AG10803 (cell line): ENCODE measurements around the gene SHC4.

Experiments
- DNase-seq: peaks from one replicate; pipeline ENCODE4 v3.0.0; 2010; ENCODE audit warnings: low read depth
- H3K4me3 ChIP-seq: 2 replicates; pipeline ENCODE4 v1.5.1; 2011; ENCODE audit warnings: mild to moderate bottlenecking, low read length, control low read depth
- TF ChIP-seq, protein P1 (sequence below): conservative IDR thresholded peaks from 2 replicates; pipeline ENCODE4 v1.5.1; 2011; ENCODE audit warnings: mild to moderate bottlenecking, low read length, control low read depth, inconsistent platforms

SHC4 gene

GRCh38 chr15:48850648-48851047, 113.1 kb downstream of the SHC4 start:
- TF ChIP-seq, protein P1, sequence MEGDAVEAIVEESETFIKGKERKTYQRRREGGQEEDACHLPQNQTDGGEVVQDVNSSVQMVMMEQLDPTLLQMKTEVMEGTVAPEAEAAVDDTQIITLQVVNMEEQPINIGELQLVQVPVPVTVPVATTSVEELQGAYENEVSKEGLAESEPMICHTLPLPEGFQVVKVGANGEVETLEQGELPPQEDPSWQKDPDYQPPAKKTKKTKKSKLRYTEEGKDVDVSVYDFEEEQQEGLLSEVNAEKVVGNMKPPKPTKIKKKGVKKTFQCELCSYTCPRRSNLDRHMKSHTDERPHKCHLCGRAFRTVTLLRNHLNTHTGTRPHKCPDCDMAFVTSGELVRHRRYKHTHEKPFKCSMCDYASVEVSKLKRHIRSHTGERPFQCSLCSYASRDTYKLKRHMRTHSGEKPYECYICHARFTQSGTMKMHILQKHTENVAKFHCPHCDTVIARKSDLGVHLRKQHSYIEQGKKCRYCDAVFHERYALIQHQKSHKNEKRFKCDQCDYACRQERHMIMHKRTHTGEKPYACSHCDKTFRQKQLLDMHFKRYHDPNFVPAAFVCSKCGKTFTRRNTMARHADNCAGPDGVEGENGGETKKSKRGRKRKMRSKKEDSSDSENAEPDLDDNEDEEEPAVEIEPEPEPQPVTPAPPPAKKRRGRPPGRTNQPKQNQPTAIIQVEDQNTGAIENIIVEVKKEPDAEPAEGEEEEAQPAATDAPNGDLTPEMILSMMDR: no peak
- H3K4me3 ChIP-seq: no peak overlapping the region
- DNase-seq: no peak

DNA sequence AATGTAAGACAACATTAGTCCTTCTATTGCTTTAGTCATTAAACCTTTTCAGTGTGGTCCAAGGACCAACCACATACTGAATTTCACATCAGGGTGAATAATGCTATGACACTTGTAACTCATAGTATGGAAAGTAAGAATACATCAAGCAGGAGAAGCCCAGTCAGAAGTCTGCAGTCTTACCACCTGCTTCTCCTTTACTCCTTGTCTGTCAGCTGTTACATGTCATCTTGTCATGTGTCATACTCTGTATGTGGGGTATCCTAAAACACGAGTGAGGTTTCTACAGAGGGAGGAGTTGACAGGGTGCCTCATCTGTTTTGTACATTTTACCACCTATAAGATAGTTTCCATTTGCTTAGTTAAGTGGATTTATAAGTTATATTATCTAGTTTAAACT, 118.6 kb downstream of the SHC4 start:
- DNase-seq: no peak
- H3K4me3 ChIP-seq: no peak overlapping the region
- TF ChIP-seq, protein P1: no peak

- TF ChIP-seq, protein P1: no peak
- no peak overlapping the region for H3K4me3 ChIP-seq
- DNase-seq: no peak
These were observed 121.2 kb downstream of the SHC4 start for GRCh38 chr15:48842501-48842900.

DNA sequence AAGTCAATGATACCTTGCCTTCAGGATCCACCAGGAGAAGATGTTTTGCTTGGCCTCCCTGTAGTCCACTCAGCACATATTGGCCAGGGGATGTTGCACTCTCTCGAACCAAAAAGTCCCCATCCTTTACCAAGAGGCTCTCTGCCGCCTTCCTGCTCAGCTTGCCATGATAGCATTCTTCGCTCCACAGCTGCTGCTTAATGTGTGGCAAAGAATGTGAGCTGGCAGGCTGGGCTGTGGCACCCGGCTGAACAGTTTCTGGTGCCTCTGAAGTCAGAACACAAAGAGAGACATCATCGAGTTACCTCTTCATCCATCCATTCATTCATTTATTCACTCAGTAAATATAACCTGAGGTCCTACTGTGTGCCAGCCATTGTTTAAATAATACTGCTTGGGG, 129.0 kb downstream of the SHC4 start:
- DNase-seq: no peak
- TF ChIP-seq, protein P1: no peak
- no peak overlapping the region for H3K4me3 ChIP-seq

- no peak overlapping the region for H3K4me3 ChIP-seq
- TF ChIP-seq, protein P1: no peak
- DNase-seq: no peak
These were observed 130.0 kb downstream of the SHC4 start for GRCh38 chr15:48833526-48834239.

DNA sequence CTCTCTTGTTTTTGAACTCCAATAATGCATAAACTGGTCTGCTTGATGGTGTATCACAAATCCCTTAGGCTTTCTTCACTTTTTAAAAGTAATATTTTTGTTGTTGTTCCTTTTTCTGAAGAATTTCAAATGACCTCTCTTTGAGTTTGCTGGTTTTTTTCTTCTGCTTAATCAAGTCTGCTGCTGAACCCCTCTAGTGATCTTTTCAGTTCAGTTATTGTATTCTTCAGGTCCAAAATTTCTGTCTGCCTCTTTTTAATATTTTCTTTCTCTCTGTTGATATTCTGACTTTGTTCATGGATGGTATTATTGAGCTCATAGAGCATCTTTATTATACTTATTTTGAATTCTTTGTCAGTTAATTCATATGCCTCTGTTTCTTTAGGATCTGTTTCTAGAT, 131.1 kb downstream of the SHC4 start:
- DNase-seq: no peak
- H3K4me3 ChIP-seq: no peak overlapping the region
- TF ChIP-seq, protein P1: no peak

- H3K4me3 ChIP-seq: no peak overlapping the region
- DNase-seq: no peak
- TF ChIP-seq, protein P1: no peak
These were observed 134.8 kb downstream of the SHC4 start for GRCh38 chr15:48828906-48829305.
